ENCODE results near the gene CYCS.
"Not testable (repeated sequence)": the region's sequence is repeated elsewhere in the genome, so short reads cannot be mapped to it uniquely, and the experiment has no call there.

Gene CYCS

GRCh38 chr7:25117226-25118047, 7.6 kb downstream of the CYCS start:
- no peak for DNase-seq

- no peak for DNase-seq
These were observed 8.4 kb downstream of the CYCS start for GRCh38 chr7:25116621-25117020.

- not testable (repeated sequence) for DNase-seq
These were observed 14.5 kb downstream of the CYCS start for GRCh38 chr7:25110514-25110913.

GRCh38 chr7:25109276-25109675, 15.8 kb downstream of the CYCS start:
- DNase-seq, result no peak

GRCh38 chr7:25105911-25106310, 19.1 kb downstream of the CYCS start:
- no peak for DNase-seq

GRCh38 chr7:25103773-25104172, 21.3 kb downstream of the CYCS start:
- DNase-seq, result no peak

- no peak for DNase-seq
These were observed 23.2 kb downstream of the CYCS start for GRCh38 chr7:25101817-25102216.

- no peak for DNase-seq
These were observed 26.7 kb downstream of the CYCS start for GRCh38 chr7:25098096-25099046.

GRCh38 chr7:25095516-25096345, 29.3 kb downstream of the CYCS start:
- no peak for DNase-seq

GRCh38 chr7:25093268-25093826, 31.7 kb downstream of the CYCS start:
- peak; percentile 48 for DNase-seq

- no peak for DNase-seq
These were observed 33.3 kb downstream of the CYCS start for GRCh38 chr7:25091779-25092178.

- DNase-seq, result no peak
These were observed 33.9 kb downstream of the CYCS start for GRCh38 chr7:25091176-25091575.

GRCh38 chr7:25090374-25090773, 34.7 kb downstream of the CYCS start:
- DNase-seq, result no peak

- DNase-seq, result no peak
These were observed 37.2 kb downstream of the CYCS start for GRCh38 chr7:25087855-25088254.

GRCh38 chr7:25084821-25085220, 40.2 kb downstream of the CYCS start:
- DNase-seq, result no peak

GRCh38 chr7:25083201-25083600, 41.9 kb downstream of the CYCS start:
- DNase-seq, result no peak

GRCh38 chr7:25082041-25082440, 43.0 kb downstream of the CYCS start:
- not testable (repeated sequence) for DNase-seq

GRCh38 chr7:25077096-25077495, 48.0 kb downstream of the CYCS start:
- DNase-seq, result no peak

- DNase-seq, result no peak
These were observed 49.6 kb downstream of the CYCS start for GRCh38 chr7:25075459-25075858.

GRCh38 chr7:25073451-25073850, 51.6 kb downstream of the CYCS start:
- peak; percentile 15 for DNase-seq

Data from GOT3 (cell line).